Measurements from ENCODE around the gene S1PR1. TPM values are rescaled to one million over a fixed set of nuclear protein-coding genes. Genes with fewer than 3 reads are reported as not detected.
"Not testable (repeated sequence)": the region's sequence is repeated elsewhere in the genome, so short reads cannot be mapped to it uniquely, and the experiment has no call there.

Gene S1PR1
- total RNA-seq, 2 experiments from 2014 or later: 109 to 130 TPM

DNA sequence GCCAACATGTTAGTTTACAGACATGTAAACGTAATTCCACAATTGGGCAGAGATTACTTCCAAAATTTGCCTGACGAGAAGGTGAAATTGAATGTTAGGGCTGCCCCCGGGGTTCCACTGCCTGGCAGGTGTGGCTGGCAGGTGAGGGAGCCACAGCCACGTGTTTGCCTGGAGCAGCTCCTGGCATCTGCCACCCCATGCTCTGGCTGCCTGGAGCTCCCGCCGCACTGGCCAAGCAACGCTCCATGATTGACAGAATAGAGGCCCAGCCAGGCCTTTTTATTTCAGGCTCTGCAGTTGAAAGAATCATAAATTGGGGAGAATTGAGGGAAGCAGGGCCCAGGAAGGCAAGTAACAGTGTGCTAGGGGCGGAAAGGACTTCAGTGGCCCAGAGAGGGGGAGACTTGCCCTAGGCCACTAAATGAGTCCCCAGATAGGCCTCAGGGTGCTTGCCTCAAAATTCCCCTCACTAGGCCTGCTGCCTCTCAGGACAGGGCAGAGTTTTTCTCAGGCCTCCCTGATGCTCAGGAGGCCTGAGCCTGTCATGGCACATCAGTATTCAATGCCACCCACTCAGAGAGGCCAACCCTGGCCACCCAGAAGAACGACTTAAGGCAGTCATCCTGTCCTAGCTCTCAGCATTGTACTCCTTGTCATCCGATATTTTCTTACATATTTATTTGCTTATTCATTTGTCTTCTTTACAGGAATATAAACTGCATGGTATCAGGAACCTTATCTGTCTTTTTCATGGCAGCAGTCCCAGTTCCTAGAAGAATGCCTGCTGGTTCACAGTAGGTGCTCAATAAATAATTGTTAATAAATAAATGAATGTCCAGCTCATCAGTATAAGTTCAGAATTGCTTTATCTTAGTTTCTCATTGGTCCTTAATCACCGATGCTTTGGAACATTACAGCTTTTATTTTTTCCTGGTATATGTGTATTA, 16.6 kb upstream of the S1PR1 start:
- intact Hi-C loops (cut with DNase I, micrococcal nuclease): no loop called here
- peaks cover 4% of the 10 kb centered on the region for H3K36me3 Mint-ChIP-seq (ENCODE audit: low read depth)
- no peak overlapping the region for H3K27ac Mint-ChIP-seq
- ChIA-PET CTCF (interaction anchor here (0.7 to 1.3 kb wide), 5 partner anchors 9 to 458 kb away, joined by 3 to 6 read pairs (median 3); no protein-coding TSS in a partner anchor), POLR2A (no interaction called here)
- H3K4me1 Mint-ChIP-seq: peaks cover 40% of the 10 kb centered on the region
- DNase-seq (no peak), ATAC-seq (no peak)
- no peaks in the 10 kb centered on the region for H3K9me3 Mint-ChIP-seq (ENCODE audit: low read depth)
- H3K4me3 Mint-ChIP-seq: no peak overlapping the region
- no peaks in the 10 kb centered on the region for H3K27me3 Mint-ChIP-seq

DNA sequence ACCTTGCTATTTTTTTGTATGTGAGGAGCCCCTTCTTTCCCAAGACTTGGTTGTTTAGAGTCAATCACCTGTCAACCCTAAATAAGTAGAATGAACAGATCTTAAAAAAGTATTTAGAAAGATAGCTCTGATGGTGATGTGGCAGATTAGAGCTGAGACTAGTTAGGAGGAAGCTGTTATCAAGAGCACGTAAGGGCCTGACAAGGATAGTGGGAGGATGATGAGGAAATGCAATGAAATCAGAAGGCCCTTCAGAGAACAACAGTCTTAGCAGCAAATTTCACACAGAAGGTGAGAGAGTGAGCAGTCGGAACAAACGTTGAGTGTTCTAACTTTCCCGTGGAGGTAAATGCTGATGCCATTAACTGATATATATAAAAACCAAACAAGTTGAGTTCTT, 15.9 kb upstream of the S1PR1 start:
- no peak for DNase-seq
- Mint-ChIP-seq H3K4me1 (peaks cover 36% of the 10 kb centered on the region), H3K4me3 (no peak overlapping the region), H3K36me3 (ENCODE audit: low read depth) (peaks cover 4% of the 10 kb centered on the region), H3K27me3 (no peaks in the 10 kb centered on the region), H3K27ac (peak overlapping the region; percentile 8), H3K9me3 (ENCODE audit: low read depth) (no peaks in the 10 kb centered on the region)
- intact Hi-C loops (cut with DNase I, micrococcal nuclease): no loop called here
- no peak for ATAC-seq
- ChIA-PET CTCF (interaction anchor here (0.7 to 1.3 kb wide), 5 partner anchors 9 to 458 kb away, joined by 3 to 6 read pairs (median 3); no protein-coding TSS in a partner anchor), POLR2A (no interaction called here)

DNA sequence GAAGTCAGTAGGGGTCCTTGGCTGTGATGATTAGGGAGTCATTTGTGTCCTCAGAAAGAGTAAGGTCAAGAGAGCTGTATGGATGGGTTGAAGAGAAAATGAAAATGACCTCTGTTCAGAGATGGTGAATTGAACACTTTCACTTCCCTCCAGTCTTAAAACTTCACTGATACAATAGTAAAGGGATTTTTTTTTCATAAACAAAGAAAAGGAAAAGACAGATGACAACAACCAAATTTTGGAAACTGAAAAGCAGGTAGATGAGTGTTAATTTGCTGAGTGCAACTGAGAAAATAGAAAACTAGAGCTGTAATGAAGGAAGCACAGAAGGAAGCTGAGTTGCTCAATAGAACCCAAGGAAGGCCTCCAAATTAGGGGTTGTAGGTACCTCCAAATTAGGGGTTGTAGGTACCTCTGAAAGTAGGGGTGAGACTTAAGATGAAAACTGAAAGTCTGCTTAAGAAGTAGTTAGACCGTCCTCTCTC, 14.8 kb upstream of the S1PR1 start:
- peaks cover 30% of the 10 kb centered on the region for H3K4me1 Mint-ChIP-seq
- CTCF ChIA-PET: no interaction called here
- intact Hi-C loops (cut with DNase I, micrococcal nuclease): no loop called here
- ATAC-seq (peak; percentile 55), DNase-seq (no peak)
- H3K36me3 Mint-ChIP-seq (ENCODE audit: low read depth): peaks cover 4% of the 10 kb centered on the region
- H3K27me3 Mint-ChIP-seq: no peaks in the 10 kb centered on the region
- POLR2A ChIA-PET: interaction anchor here (0.7 kb wide), 2 partner anchors 13 to 37 kb away, joined by 3 read pairs; no protein-coding TSS in a partner anchor
- peak overlapping the region; percentile 81 for H3K27ac Mint-ChIP-seq
- peak overlapping the region; percentile 5 for H3K4me3 Mint-ChIP-seq
- H3K9me3 Mint-ChIP-seq (ENCODE audit: low read depth): no peaks in the 10 kb centered on the region

DNA sequence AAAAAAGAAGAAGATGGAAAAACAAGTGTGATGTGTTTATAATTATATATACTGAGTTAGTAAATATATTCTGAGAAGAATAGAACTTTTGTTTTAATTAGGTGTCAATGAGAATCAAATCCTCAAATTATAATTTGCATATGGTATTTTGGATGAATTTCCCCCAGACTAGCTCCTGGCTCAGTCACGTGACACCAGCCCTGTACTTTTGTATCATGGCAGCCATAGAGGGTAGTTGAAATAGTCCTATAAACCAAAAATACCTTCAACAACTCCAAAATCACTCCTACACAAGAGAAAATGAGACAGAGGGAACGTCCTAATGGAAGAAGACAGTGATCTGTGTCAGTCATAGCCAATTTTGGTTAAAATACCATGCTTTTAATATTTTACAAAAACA, 9.0 kb upstream of the S1PR1 start:
- POLR2A ChIA-PET: no interaction called here
- no peak overlapping the region for H3K4me3 Mint-ChIP-seq
- DNase-seq (no peak), ATAC-seq (no peak)
- CTCF ChIA-PET: no interaction called here
- H3K9me3 Mint-ChIP-seq (ENCODE audit: low read depth): peaks cover 12% of the 10 kb centered on the region
- peaks cover 27% of the 10 kb centered on the region for H3K36me3 Mint-ChIP-seq (ENCODE audit: low read depth)
- H3K27ac Mint-ChIP-seq: peak overlapping the region; percentile 38
- H3K27me3 Mint-ChIP-seq: no peaks in the 10 kb centered on the region
- H3K4me1 Mint-ChIP-seq: peaks cover 42% of the 10 kb centered on the region
- intact Hi-C loops (cut with DNase I, micrococcal nuclease): no loop called here

DNA sequence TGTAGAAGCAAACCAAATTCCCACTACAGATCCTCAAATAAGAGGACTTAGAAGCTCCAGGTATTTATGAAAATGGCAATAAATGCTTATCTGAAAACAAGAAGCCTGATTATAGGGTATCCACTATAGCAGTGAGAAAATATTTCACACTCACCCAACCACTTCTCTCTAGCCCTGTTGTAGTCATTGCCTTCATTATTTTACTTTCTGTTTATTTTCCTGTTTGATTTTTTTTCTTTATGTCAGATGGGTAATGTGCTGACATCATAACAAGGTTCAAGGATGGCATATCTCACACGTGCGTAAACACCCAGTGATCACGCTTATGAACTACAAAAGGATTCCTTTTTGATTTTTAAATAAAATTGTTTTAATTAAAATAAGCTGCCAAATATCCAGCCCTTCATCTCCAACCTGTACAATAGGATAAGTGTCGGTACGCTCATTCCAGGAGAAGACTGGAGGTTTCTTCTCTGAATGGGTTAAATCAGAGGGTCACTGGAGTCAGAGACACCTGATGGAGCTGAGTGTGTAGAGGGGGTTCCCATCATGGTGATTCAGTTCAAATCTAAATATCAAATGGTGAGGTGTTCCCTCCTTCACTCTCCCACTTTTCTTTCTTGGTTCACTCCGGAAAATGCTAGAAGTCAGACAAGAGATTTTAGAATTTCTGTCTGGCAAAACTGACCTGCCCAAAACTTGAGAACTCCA, 8.2 kb upstream of the S1PR1 start:
- peak; percentile 80 for ATAC-seq
- ChIA-PET CTCF (interaction anchor here (0.7 to 1.2 kb wide), 4 partner anchors 10 to 59 kb away, joined by 3 to 4 read pairs (median 3); no protein-coding TSS in a partner anchor), POLR2A (no interaction called here)
- Mint-ChIP-seq H3K4me3 (no peak overlapping the region), H3K27ac (peak overlapping the region; percentile 34), H3K9me3 (ENCODE audit: low read depth) (peaks cover 12% of the 10 kb centered on the region), H3K27me3 (no peaks in the 10 kb centered on the region), H3K4me1 (peaks cover 50% of the 10 kb centered on the region), H3K36me3 (ENCODE audit: low read depth) (peaks cover 35% of the 10 kb centered on the region)
- no peak for DNase-seq
- intact Hi-C loops (cut with DNase I, micrococcal nuclease): no loop called here

DNA sequence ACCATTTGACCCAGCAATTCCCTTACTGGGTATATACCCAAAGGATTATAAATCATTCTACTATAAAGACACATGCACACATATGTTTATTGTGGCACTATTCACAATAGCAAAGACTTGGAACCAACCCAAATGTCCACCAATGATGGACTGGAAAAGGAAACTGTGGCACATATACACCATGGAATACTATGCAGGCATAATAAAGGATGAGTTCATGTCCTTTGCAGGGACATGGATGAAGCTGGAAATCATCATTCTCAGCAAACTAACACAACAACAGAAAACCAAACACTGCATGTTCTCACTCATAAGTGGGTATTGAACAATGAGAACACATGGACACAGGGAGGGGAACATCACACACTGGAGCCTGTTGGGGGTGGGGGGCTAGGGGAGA, 4.6 kb upstream of the S1PR1 start:
- Mint-ChIP-seq H3K9me3 (ENCODE audit: low read depth) (peaks cover 12% of the 10 kb centered on the region), H3K4me1 (peaks cover 63% of the 10 kb centered on the region)
- POLR2A ChIA-PET: not testable (repeated sequence)

DNA sequence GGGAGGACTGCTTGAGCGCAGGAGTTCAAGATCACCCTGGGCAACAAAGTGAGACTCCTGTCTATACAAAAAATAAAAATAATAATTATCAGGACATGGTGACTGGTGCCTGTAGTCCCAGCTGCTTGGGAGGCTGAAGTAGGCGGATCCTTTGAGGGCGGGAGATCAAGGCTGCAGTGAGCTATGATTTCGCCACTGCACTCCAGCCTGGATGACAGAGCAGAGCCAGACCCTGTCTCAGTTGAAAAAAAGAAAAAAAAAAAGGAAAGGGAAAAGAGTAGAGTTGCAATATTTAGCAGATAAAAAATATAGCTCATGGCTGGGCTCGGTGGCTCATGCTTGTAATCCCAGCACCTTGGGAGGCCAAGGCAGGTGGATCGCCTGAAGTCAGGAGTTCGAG, 3.3 kb upstream of the S1PR1 start:
- Mint-ChIP-seq H3K27ac (peak overlapping the region; percentile 87), H3K4me3 (peak overlapping the region; percentile 58), H3K27me3 (no peaks in the 10 kb centered on the region), H3K36me3 (ENCODE audit: low read depth) (peaks cover 64% of the 10 kb centered on the region), H3K9me3 (ENCODE audit: low read depth) (peaks cover 12% of the 10 kb centered on the region), H3K4me1 (peaks cover 55% of the 10 kb centered on the region)
- ATAC-seq: no peak
- no peak for DNase-seq
- CTCF ChIA-PET: interaction anchor here (0.8 to 1.5 kb wide), 8 partner anchors 9 to 275 kb away, joined by 3 to 6 read pairs (median 4); no protein-coding TSS in a partner anchor
- intact Hi-C loops (cut with DNase I, micrococcal nuclease): no loop called here
- POLR2A ChIA-PET: interaction anchor here (0.6 kb wide), 1 partner anchor 222 kb away, joined by 3 read pairs; no protein-coding TSS in a partner anchor

More for the DNA sequence above, 4.6 kb upstream of the S1PR1 start:
- DNase-seq; ATAC-seq; H3K27me3 Mint-ChIP-seq; H3K4me3 Mint-ChIP-seq; intact Hi-C loops (cut with DNase I, micrococcal nuclease); H3K27ac Mint-ChIP-seq: not testable (repeated sequence)
- peaks cover 57% of the 10 kb centered on the region for H3K36me3 Mint-ChIP-seq (ENCODE audit: low read depth)
- CTCF ChIA-PET: interaction anchor here (1.2 to 1.4 kb wide), 2 partner anchors 8 to 94 kb away, joined by 4 to 5 read pairs; no protein-coding TSS in a partner anchor

DNA sequence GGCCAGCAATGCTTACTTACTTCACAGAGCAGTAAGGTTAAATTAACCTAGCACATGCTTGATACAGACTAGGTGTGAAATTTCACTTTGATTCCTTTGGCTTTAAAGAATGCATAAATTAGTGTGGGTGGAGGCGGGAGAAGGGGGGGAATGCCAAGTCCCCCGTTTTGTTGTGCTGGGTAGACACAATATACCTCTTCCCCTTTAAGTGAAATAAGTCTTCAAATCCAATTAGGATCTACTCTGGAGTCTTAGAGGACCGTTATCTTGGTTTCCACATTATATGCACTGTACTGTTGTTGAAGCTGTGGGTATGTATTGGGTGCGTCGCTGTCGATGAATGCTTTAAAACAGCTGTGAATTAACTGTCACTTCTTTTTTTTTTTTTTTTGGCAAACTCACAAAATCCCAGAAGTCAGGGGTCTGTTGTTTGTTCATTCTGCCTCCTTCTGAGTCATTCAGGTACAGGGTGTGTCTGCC, 1.6 kb upstream of the S1PR1 start:
- Mint-ChIP-seq H3K9me3 (ENCODE audit: low read depth) (peaks cover 12% of the 10 kb centered on the region), H3K27me3 (no peaks in the 10 kb centered on the region), H3K36me3 (ENCODE audit: low read depth) (peaks cover 70% of the 10 kb centered on the region), H3K4me3 (peak overlapping the region; percentile 89), H3K4me1 (peaks cover 52% of the 10 kb centered on the region), H3K27ac (peak overlapping the region; percentile 99)
- DNase-seq (no peak), ATAC-seq (peak; percentile 53)
- ChIA-PET CTCF (interaction anchor here (0.8 to 2.6 kb wide), 14 partner anchors 11 to 779 kb away, joined by 3 to 19 read pairs (median 5); no protein-coding TSS in a partner anchor), POLR2A (interaction anchor here (0.6 to 4.9 kb wide), 12 partner anchors 13 to 289 kb away, joined by 3 to 48 read pairs (median 6); no protein-coding TSS in a partner anchor)
- intact Hi-C loops (cut with DNase I, micrococcal nuclease): loop anchor here (1.0 to 5.0 kb wide), 10 partner anchors 30 to 1198 kb away; partner anchors contain the start of genes CDC14A (in 1 of the 2) and DPH5 (in 1 of the 2)

DNA sequence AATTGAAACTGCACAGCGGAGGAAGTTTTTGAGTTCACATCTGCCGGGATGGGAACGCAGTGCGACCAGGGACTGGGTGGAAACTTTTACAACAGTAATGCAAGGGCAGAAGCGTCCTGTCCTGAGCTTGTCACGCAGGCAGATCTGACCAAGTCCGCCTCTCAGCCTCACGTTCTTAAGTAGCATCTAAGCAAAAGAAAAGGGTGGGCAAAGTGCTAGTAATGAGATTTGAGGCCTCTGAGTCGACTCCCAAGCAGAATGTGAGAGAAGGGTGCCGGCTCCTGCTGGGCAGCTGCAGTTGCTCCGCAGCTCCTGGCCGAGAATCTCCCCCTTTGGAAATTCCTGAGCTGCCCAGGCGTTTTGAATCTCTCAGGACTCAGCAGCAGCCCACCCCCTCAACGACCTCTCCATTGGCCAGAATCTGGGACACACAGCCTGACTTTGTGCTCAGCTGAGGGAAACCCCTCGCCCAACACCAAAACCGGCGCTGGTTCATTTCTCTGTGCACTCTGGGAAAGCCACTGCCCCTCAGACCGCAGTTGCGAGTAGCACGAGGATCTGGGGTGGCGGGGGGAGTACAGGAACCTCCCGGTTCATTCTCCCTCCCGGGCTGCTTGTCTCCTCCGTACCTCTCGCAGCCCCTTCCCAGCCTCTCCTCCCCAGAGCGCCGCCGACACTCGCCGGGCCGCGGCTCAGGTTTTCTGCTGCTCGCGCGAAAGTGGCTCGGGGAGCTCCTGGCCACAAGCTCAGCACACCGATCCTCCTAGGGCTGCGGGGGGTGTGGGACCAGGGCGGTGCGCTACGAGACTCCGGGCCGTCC, 913 bp upstream of the S1PR1 start:
- H3K4me1 Mint-ChIP-seq: peaks cover 50% of the 10 kb centered on the region
- intact Hi-C loops (cut with DNase I, micrococcal nuclease): loop anchor here (1.0 to 5.0 kb wide), 11 partner anchors 31 to 1199 kb away; partner anchors contain the start of genes CDC14A (in 1 of the 2) and DPH5 (in 1 of the 2)

More for the DNA sequence above, 913 bp upstream of the S1PR1 start:
- CTCF ChIA-PET: interaction anchor here (0.6 to 2.6 kb wide), 17 partner anchors 10 to 780 kb away, joined by 3 to 19 read pairs (median 4); no protein-coding TSS in a partner anchor
- H3K36me3 Mint-ChIP-seq (ENCODE audit: low read depth): peaks cover 74% of the 10 kb centered on the region
- H3K27me3 Mint-ChIP-seq: no peaks in the 10 kb centered on the region
- POLR2A ChIA-PET: interaction anchor here (0.5 to 4.9 kb wide), 10 partner anchors 17 to 807 kb away, joined by 3 to 48 read pairs (median 6); no protein-coding TSS in a partner anchor
- DNase-seq (peak; percentile 86), ATAC-seq (peak; percentile 16)
- peak overlapping the region; percentile 99 for H3K27ac Mint-ChIP-seq
- peak overlapping the region; percentile 89 for H3K4me3 Mint-ChIP-seq
- H3K9me3 Mint-ChIP-seq (ENCODE audit: low read depth): peaks cover 12% of the 10 kb centered on the region
